H1 (cell line): ENCODE results near the gene TRIP13.

Experiments
- CHD2 ChIP-seq: IDR thresholded peaks from 2 replicates; pipeline ENCODE4 v1.6.1; 2012; ENCODE audit warnings: low read length, improper control_type of control experiment
- HDAC6 ChIP-seq: IDR thresholded peaks from one replicate; pipeline ENCODE4 v1.7.1; 2012; ENCODE audit warnings: low read depth, mild to moderate bottlenecking, inconsistent platforms, low read length, moderate library complexity
- KDM4A ChIP-seq: IDR thresholded peaks from one replicate; pipeline ENCODE4 v1.7.1; 2012; ENCODE audit warnings: low read depth, mild to moderate bottlenecking, moderate library complexity, low read length, inconsistent platforms; ENCODE audit not compliant: severe bottlenecking
- POLR2A ChIP-seq, 2 experiments: IDR thresholded peaks; 1 replicate in 1 of 2; 2 replicates in 1 of 2; pipeline ENCODE4 v1.6.1; 2011; ENCODE audit warnings: low read depth in 2 of 2, low read length in 2 of 2, mild to moderate bottlenecking in 2 of 2; ENCODE audit errors: control extremely low read depth in 1 of 2
- POLR2AphosphoS5 ChIP-seq: IDR thresholded peaks from 2 replicates; pipeline ENCODE4 v1.6.1; 2011; ENCODE audit warnings: low read depth, low read length
- SP2 ChIP-seq: IDR thresholded peaks from 2 replicates; pipeline ENCODE4 v1.6.1; 2012; ENCODE audit warnings: mild to moderate bottlenecking, low read length, inconsistent platforms
- SP4 ChIP-seq: IDR thresholded peaks from 2 replicates; pipeline ENCODE4 v1.6.1; 2012; ENCODE audit warnings: low read length, inconsistent platforms
- TAF1 ChIP-seq: IDR thresholded peaks from 2 replicates; pipeline ENCODE4 v1.6.1; 2011; ENCODE audit warnings: mild to moderate bottlenecking, low read depth, low read length
- TF ChIP-seq, protein P1 (sequence below), 3 experiments: IDR thresholded peaks; 1 replicate in 2 of 3; 2 replicates in 1 of 3; pipeline versions ENCODE4 v1.5.1 to v1.6.1; 2011; ENCODE audit warnings: low read length in 3 of 3, mild to moderate bottlenecking in 3 of 3, inconsistent platforms in 2 of 3, low read depth in 1 of 3, moderate library complexity in 1 of 3; ENCODE audit not compliant: insufficient read depth in 1 of 3; ENCODE audit errors: control extremely low read depth in 1 of 3

DNA sequence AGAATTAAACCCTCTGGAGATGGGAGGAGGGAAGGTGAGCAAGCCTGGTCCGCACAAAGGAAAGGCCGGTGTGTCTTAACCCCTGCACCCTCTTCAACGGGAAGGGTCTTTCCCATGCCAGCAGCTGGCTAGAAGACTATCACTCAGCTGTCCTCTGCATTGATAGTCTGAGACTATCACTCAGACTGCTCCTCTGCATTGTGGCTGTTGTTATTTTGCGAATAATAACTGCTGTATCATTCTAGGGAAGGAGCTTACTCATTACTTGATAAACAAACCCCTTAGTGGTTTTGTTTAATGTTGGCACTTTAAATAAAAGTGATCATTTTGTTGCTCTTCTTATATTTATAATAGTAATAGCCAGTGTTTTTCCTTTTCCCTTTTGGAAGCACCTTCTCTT, 8.1 kb downstream of the TRIP13 start:
- TF ChIP-seq, protein P1, sequence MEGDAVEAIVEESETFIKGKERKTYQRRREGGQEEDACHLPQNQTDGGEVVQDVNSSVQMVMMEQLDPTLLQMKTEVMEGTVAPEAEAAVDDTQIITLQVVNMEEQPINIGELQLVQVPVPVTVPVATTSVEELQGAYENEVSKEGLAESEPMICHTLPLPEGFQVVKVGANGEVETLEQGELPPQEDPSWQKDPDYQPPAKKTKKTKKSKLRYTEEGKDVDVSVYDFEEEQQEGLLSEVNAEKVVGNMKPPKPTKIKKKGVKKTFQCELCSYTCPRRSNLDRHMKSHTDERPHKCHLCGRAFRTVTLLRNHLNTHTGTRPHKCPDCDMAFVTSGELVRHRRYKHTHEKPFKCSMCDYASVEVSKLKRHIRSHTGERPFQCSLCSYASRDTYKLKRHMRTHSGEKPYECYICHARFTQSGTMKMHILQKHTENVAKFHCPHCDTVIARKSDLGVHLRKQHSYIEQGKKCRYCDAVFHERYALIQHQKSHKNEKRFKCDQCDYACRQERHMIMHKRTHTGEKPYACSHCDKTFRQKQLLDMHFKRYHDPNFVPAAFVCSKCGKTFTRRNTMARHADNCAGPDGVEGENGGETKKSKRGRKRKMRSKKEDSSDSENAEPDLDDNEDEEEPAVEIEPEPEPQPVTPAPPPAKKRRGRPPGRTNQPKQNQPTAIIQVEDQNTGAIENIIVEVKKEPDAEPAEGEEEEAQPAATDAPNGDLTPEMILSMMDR (IDR thresholded peaks at IDR 0.05; ENCODE audit: control extremely low read depth in 1 of 3, insufficient read depth in 1 of 3, low read depth in 1 of 3, low read length in 3 of 3), result no peak
- no peak for TF ChIP-seq CHD2
- TF ChIP-seq KDM4A, result no peak
- TF ChIP-seq SP2, result no peak
- TF ChIP-seq POLR2A (IDR thresholded peaks at IDR 0.05; ENCODE audit: control extremely low read depth in 1 of 2, low read depth in 2 of 2, low read length in 2 of 2), result no peak
- TF ChIP-seq POLR2AphosphoS5, result no peak
- TF ChIP-seq TAF1, result no peak
- TF ChIP-seq SP4, result no peak
- no peak for TF ChIP-seq HDAC6
